Gastrocnemius medialis (tissue), 4 donors: ENCODE data around the gene GHRL.

Experiments used
- POLR2A ChIP-seq, 2 donors: fragments of 450-650 bp; IDR thresholded peaks; one replicate each; pipeline ENCODE4 v1.6.1; 2017; ENCODE audit warnings: antibody characterized with exemption in 2 of 2, mild to moderate bottlenecking in 2 of 2, moderate library complexity in 2 of 2
- TF ChIP-seq, protein P1 (sequence below), 5 experiments: fragments of 450-650 bp in 3 of 5; fragments of 200-600 bp in 2 of 5; sonication (generic) in 2 of 5; IDR thresholded peaks in 4 of 5; conservative IDR thresholded peaks in 1 of 5; 1 replicate in 4 of 5; 2 replicates in 1 of 5; pipeline ENCODE4 v1.5.1; 2016 to 2019; ENCODE audit warnings: antibody characterized with exemption in 5 of 5, mild to moderate bottlenecking in 3 of 5, moderate library complexity in 3 of 5

DNA sequence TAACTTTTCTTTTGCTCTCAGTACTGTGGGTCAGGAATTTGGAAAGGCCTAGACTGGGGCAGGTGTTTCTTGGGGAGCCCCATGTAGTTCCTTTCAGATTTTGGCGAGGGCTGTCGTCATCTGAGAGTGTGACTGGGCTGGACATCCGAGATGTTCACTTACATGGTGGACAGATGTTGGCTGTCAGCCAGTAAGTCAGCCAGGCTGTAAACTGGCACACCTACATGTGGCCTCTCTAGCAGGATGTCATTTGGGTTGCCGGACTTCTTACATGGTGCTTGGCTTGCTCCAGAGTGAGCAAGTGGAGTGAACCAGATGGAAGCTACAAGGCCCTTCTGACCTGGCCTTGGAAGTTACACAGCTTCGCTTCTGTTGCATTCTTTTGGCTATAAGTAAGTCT, 23.8 kb downstream of the GHRL start:
- TF ChIP-seq, protein P1, sequence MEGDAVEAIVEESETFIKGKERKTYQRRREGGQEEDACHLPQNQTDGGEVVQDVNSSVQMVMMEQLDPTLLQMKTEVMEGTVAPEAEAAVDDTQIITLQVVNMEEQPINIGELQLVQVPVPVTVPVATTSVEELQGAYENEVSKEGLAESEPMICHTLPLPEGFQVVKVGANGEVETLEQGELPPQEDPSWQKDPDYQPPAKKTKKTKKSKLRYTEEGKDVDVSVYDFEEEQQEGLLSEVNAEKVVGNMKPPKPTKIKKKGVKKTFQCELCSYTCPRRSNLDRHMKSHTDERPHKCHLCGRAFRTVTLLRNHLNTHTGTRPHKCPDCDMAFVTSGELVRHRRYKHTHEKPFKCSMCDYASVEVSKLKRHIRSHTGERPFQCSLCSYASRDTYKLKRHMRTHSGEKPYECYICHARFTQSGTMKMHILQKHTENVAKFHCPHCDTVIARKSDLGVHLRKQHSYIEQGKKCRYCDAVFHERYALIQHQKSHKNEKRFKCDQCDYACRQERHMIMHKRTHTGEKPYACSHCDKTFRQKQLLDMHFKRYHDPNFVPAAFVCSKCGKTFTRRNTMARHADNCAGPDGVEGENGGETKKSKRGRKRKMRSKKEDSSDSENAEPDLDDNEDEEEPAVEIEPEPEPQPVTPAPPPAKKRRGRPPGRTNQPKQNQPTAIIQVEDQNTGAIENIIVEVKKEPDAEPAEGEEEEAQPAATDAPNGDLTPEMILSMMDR (IDR thresholded peaks at IDR 0.05 in 4 of 5, conservative IDR thresholded peaks at IDR 0.05 in 1 of 5), result no peak
- TF ChIP-seq POLR2A (IDR thresholded peaks at IDR 0.05), result no peak
